Muscle layer of duodenum (tissue), 2 donors: ENCODE results near the gene PGAP1.

Experiments
- H3K27ac ChIP-seq: one replicate; pipeline ENCODE4 v1.7.0; 2013; ENCODE audit warnings: mild to moderate bottlenecking, low read length
- H3K27me3 ChIP-seq: one replicate; pipeline ENCODE4 v1.7.0; 2013; ENCODE audit warnings: low read depth, mild to moderate bottlenecking, control low read depth, low read length
- H3K36me3 ChIP-seq, 2 donors: one replicate each; pipeline ENCODE4 v1.7.0; 2013; ENCODE audit warnings: low read length in 2 of 2, control low read depth in 1 of 2, mild to moderate bottlenecking in 1 of 2; ENCODE audit not compliant: insufficient read depth in 2 of 2, control insufficient read depth in 1 of 2
- H3K4me1 ChIP-seq, 2 donors: one replicate each; pipeline ENCODE4 v1.7.0; 2013; ENCODE audit warnings: low read length in 2 of 2, mild to moderate bottlenecking in 2 of 2, control low read depth in 1 of 2, moderate library complexity in 1 of 2; ENCODE audit not compliant: insufficient read depth in 2 of 2, control insufficient read depth in 1 of 2
- H3K4me3 ChIP-seq, 2 donors: one replicate each; pipeline ENCODE4 v1.7.0; 2013; ENCODE audit warnings: low read length in 2 of 2, low read depth in 1 of 2, mild to moderate bottlenecking in 1 of 2
- H3K9me3 ChIP-seq, 2 donors: one replicate each; pipeline ENCODE4 v1.7.0; 2013; ENCODE audit warnings: low read length in 2 of 2, control low read depth in 1 of 2, mild to moderate bottlenecking in 1 of 2; ENCODE audit not compliant: control insufficient read depth in 1 of 2
- donor health status: healthy.

Gene PGAP1

DNA sequence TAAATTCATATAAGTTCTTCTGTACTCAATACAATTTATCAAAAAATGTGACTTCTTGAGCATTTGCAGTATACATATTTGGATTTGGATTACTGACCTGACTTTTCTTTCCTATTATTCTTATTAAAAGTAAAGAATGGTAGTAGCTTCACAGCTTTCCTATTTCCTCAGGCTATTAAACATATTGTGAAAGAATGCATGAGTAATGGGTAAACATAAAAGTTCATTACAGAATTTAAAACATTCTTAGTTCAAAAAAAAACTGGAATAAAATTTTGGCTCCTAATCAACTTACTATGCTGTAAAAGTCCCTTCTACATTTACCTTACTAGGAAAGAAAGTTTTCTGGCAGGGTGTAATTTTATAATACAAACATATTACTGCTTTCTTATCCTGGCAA is 90.1 kb downstream of the PGAP1 start:
- H3K27me3 ChIP-seq: no peaks in the 10 kb centered on the region
- H3K9me3 ChIP-seq: no peaks in the 10 kb centered on the region
- no peak overlapping the region for H3K27ac ChIP-seq
- no peak overlapping the region for H3K4me3 ChIP-seq
- peaks cover 0 to 4% of the 10 kb centered on the region in 2 donors for H3K4me1 ChIP-seq
- H3K36me3 ChIP-seq: peaks cover 18 to 19% of the 10 kb centered on the region in 2 donors

DNA sequence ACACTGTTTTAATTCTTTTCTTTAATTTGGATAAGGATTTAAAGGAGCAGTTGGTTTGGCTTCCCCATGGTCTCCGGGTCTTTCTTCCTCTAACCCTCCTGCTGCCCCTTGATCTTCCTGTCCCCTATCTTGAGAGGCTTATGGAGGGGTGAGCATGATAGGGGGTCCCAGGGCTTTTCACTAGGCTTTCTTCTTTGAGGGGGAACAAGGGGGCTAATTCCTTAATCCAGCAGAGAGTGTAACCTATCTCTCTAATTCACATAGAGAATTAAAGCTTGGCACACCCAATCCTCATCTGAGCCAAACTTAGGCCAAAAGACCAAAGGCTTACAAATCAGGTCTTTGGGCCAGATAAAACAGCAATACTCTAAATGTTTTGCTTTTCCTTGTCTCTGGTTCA is 95.8 kb downstream of the PGAP1 start:
- Histone ChIP-seq H3K27ac (no peak overlapping the region), H3K27me3 (no peaks in the 10 kb centered on the region), H3K4me3 (no peak overlapping the region), H3K9me3 (no peaks in the 10 kb centered on the region), H3K4me1 (no peaks in the 10 kb centered on the region), H3K36me3 (peaks cover 0 to 6% of the 10 kb centered on the region in 2 donors)

DNA sequence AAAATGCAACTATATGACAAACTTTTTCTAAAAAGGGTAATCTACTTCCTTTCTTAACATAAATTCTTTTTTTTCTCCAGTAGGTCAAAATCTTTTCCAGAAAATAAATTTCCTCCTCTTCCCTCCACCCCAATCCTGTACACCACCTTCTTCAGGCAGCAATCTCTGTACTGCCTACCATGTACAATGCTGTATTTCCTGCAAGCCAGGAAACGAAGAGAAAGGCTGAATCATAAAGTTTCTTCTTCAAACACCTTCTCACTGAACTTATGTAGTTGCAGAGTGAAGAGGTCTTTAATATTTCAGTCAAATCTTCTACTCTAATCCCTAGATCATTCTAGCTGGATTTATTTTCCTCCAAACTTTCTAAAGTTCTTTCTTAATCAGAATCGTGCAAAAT is 99.2 kb downstream of the PGAP1 start:
- H3K27ac ChIP-seq: no peak overlapping the region
- H3K4me1 ChIP-seq: no peaks in the 10 kb centered on the region
- H3K27me3 ChIP-seq: no peaks in the 10 kb centered on the region
- no peak overlapping the region for H3K4me3 ChIP-seq
- H3K9me3 ChIP-seq: no peaks in the 10 kb centered on the region
- no peaks in the 10 kb centered on the region for H3K36me3 ChIP-seq

DNA sequence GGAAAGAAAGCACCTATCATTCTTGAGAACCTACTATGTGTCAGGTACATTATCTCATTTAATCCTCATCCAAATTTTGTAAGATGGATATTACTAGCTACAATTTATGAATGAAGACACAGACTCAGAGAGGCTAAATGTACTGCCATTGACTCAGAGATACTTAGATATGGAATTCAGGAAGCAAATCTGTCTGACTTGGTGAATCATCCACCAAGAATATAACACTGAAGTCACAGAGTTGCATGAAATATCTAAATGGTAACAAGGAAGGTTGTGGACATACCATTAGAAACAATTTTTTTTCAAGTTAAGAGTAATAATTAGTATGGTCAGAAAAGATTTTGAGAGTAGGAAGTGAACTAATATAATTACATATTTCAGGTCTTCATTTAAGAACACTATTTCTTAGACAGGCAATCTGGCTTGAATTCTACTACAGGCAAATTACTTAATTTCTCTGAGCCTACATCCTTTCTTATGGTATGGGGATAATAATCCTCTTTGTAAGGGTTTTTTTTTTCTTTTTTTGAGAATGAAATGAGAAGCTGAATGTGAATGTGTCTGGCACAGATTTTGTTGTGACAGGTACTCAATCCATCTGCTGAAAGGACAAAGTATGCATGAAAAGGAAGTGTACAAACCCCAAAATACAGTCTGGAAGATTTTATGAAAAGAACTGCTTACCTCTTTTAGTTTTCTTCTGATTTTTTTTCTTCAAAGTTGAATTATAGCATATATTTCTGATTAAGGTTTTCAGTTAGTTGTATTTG is 102.6 kb downstream of the PGAP1 start:
- Histone ChIP-seq H3K27ac (no peak overlapping the region), H3K4me3 (no peak overlapping the region), H3K4me1 (no peaks in the 10 kb centered on the region), H3K36me3 (no peaks in the 10 kb centered on the region), H3K27me3 (no peaks in the 10 kb centered on the region), H3K9me3 (no peaks in the 10 kb centered on the region)

DNA sequence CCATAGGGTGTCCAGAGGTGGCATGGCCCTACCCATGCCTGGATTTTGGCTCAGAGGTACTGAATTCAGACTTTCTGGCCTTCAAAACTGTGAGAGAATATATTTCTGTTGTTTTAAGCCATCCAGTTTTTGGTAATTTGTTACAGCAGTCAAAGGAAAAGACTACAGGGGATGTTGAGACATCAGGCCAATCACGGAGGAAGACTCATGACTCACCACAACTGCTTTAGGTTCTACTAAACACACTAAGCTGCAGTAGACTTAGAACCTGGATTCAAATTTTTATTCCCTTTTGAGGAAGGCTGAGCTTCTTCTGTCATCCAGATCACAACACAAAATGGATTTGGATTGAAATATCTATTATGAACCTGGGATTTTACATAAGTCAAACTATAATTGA is 105.3 kb downstream of the PGAP1 start:
- Histone ChIP-seq H3K27ac (no peak overlapping the region), H3K27me3 (no peaks in the 10 kb centered on the region), H3K4me3 (no peak overlapping the region), H3K4me1 (no peaks in the 10 kb centered on the region), H3K36me3 (no peaks in the 10 kb centered on the region), H3K9me3 (peaks cover 0 to 4% of the 10 kb centered on the region in 2 donors)

DNA sequence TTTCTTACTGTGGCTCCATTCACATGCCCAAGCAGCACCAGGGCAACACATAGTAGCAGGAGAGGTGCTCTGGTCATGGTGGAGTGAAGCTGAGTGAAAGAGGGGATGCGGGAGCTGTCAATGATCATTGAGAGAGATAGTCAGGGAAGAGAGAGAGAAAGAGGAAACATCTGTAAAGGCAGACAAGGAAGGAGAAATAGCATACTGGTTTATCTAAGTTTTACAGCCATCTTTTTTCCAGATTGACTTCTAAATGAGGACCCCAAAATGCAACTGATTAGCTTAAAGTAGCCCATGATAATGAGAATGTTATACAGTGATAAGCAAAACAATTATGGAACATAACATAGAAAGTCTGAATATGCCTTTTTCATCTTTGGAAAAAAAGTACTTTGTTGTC is 117.2 kb downstream of the PGAP1 start, which contains the start of gene C2orf66:
TSS of gene C2orf66 (minus strand) at position 96 of the 400 bp plus-strand sequence. CDS start at position 77, 19 bp downstream.
- H3K27ac ChIP-seq: no peak within 1 kb of the TSS
- H3K4me3 ChIP-seq: no peak within 1 kb of the TSS
- no peaks in the 10 kb centered on the region for H3K27me3 ChIP-seq
- H3K9me3 ChIP-seq: no peaks in the 10 kb centered on the region
- H3K36me3 ChIP-seq: no peaks in the 10 kb centered on the region
- no peaks in the 10 kb centered on the region for H3K4me1 ChIP-seq

DNA sequence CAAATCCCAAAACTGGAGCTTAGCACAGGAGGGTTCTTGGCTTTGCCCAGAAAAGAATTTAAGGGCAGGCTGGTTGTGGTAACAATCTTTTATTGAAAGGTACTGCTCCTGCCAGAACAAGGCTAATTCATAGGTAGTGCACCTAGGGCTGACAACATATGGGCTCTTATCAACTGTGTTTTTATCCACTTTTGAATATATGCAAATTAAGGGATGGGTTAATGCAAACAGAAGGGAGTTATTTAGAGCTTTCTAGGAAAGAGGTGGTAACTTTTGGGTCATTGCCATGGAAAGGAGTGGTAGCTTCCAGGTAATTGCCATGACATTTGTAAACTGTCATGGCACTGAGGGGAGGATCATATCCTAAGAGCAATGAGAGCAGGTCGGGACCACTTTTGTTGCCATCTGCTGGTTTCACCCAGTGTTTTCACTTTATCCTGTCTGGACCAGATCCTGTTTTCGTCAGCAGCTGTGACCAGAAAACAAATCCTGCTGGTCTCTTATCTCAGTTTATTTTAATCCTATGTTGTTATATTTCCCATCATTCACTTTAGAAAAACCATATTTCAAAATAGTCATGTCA is 118.3 kb downstream of the PGAP1 start:
- no peak overlapping the region for H3K4me3 ChIP-seq
- no peaks in the 10 kb centered on the region for H3K4me1 ChIP-seq
- no peaks in the 10 kb centered on the region for H3K36me3 ChIP-seq
- H3K9me3 ChIP-seq: no peaks in the 10 kb centered on the region
- H3K27ac ChIP-seq: no peak overlapping the region
- H3K27me3 ChIP-seq: no peaks in the 10 kb centered on the region

DNA sequence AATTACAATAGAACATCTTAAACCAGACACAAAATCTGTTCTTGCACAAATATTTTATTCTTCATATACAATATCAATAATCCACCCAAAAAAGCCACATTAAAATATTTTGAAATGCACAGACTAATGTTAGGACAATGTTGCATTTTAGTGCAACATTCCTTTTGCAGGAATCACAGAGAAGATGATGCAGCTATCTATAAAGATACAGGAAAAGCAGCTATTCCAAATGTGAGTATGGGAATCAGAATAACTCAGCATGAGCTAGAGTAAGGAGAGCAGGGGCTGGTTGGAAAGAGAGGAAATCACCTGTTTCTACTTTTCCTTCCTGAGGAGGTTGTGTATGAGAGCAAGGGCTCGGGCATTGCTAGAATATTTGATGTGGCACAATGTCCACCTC is 122.1 kb downstream of the PGAP1 start:
- Histone ChIP-seq H3K27ac (no peak overlapping the region), H3K4me1 (no peaks in the 10 kb centered on the region), H3K4me3 (no peak overlapping the region), H3K36me3 (no peaks in the 10 kb centered on the region), H3K9me3 (no peaks in the 10 kb centered on the region), H3K27me3 (no peaks in the 10 kb centered on the region)

DNA sequence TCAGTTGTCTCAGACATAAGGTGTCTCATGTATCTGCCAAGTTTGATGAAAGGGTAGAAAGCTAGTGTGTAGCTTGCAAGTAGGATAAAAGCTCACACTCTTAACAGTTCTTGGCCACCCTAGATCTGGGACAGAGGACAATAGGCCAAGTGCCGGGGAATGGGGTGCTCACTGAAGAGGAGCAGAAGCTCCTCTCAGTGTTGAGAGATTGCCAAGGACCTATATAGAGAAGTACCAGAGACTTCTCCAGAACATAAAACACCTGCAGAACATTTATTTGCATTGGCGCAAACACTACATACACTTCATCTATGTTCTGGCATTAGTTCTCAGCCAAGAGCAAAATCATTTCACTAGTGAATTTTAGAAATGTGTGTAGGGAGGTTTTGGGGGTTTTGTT is 124.1 kb downstream of the PGAP1 start:
- H3K9me3 ChIP-seq: no peaks in the 10 kb centered on the region

DNA sequence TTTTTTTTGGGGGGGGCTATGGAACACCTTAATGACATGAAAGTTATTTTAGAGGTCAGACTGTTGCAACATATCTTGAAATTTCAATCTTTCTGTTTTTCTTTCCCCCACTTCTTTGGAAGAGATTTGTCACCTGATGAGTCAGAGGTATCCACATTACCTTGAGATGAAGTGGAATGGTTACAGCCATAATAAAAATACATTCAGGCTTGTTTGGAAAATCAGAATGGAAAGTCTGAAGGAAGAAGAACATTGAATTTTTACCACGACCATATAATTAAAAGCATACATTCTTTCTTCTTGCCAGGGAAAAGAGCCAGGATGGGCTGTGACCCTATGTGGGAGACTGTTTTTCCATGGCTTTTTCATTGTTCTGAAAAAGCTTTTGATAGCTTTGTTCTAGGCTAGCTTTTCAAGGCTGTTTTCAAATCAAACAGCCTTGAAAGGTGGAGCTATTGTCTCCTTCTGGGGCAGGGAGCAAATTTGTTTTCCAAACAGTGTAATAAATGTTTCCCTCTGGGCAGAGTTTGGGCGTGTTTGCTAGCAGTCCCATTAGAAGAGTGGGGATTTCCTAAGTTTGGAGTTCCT is 124.7 kb downstream of the PGAP1 start:
- Histone ChIP-seq H3K4me3 (no peak overlapping the region), H3K27ac (no peak overlapping the region), H3K36me3 (peaks cover 5 to 7% of the 10 kb centered on the region in 2 donors), H3K9me3 (no peaks in the 10 kb centered on the region), H3K4me1 (peaks cover 3 to 23% of the 10 kb centered on the region in 2 donors), H3K27me3 (no peaks in the 10 kb centered on the region)

More for the DNA sequence above, 124.1 kb downstream of the PGAP1 start:
- H3K27me3 ChIP-seq: no peaks in the 10 kb centered on the region
- no peak overlapping the region for H3K4me3 ChIP-seq
- no peak overlapping the region for H3K27ac ChIP-seq
- H3K4me1 ChIP-seq: peaks cover 3 to 16% of the 10 kb centered on the region in 2 donors
- peaks cover 0 to under 1% of the 10 kb centered on the region in 2 donors for H3K36me3 ChIP-seq

DNA sequence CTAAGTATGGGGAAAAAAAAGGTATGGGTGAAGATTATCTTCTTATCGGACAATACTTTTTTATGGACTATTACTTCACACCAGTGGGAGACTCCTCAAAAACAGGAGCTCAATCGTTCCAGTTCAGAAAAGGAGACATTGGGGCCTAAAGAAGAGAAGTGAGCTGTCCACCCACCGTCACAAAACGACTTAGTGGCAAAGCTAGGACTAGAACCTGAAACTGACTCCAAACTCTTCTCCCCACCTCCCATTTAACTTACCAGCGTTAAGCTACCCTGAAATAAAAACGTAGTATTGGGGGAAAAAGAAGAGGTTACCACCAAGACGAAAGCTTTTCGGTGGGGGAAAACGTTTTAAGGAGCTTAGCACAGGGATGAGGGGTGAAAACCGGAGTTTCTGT is 127.5 kb downstream of the PGAP1 start:
- Histone ChIP-seq H3K27me3 (no peaks in the 10 kb centered on the region), H3K4me3 (peak overlapping the region; percentile 79 to 98), H3K27ac (peak overlapping the region; percentile 91), H3K4me1 (peaks cover 3 to 24% of the 10 kb centered on the region in 2 donors), H3K36me3 (peaks cover 12 to 17% of the 10 kb centered on the region in 2 donors), H3K9me3 (no peaks in the 10 kb centered on the region)
